Kidney epithelial cell (primary cell): Measurements from ENCODE around the gene DNAH6. TPM values are rescaled to one million over a fixed set of nuclear protein-coding genes. Genes with fewer than 3 reads are reported as not detected.
"Not testable (repeated sequence)": the region's sequence is repeated elsewhere in the genome, so short reads cannot be mapped to it uniquely, and the experiment has no call there.

ENCODE experiments used
- DNase-seq: peaks from one replicate; pipeline ENCODE4 v3.0.0-alpha.2; 2010; ENCODE audit warnings: low read depth
- H3K27me3 ChIP-seq: 2 replicates; pipeline ENCODE4 v1.6.0; 2011; ENCODE audit warnings: low read length; ENCODE audit not compliant: control insufficient read depth, insufficient read depth
- H3K36me3 ChIP-seq: 2 replicates; pipeline ENCODE4 v1.5.1; 2011; ENCODE audit warnings: low read length; ENCODE audit not compliant: control insufficient read depth, insufficient read depth
- H3K4me3 ChIP-seq: 2 replicates; pipeline ENCODE4 v1.5.1; 2011; ENCODE audit warnings: low read depth, mild to moderate bottlenecking, control low read depth, low read length
- total RNA-seq: library from RNA; depleted of rRNA; stranded (reverse); fragments of >200 nt; gene quantifications from 2 replicates; pipeline ENCODE4 v1.2.3, GENCODE V29; 2015
- TF ChIP-seq, protein P1 (sequence below): IDR thresholded peaks from 2 replicates; pipeline ENCODE4 v1.5.1; 2011; ENCODE audit warnings: mild to moderate bottlenecking, moderate library complexity, low read length, control low read depth, inconsistent platforms; ENCODE audit not compliant: insufficient read depth, poor library complexity, severe bottlenecking

DNAH6 gene
- total RNA-seq, 1 donor from 2014 or later = 0.63 TPM

DNA sequence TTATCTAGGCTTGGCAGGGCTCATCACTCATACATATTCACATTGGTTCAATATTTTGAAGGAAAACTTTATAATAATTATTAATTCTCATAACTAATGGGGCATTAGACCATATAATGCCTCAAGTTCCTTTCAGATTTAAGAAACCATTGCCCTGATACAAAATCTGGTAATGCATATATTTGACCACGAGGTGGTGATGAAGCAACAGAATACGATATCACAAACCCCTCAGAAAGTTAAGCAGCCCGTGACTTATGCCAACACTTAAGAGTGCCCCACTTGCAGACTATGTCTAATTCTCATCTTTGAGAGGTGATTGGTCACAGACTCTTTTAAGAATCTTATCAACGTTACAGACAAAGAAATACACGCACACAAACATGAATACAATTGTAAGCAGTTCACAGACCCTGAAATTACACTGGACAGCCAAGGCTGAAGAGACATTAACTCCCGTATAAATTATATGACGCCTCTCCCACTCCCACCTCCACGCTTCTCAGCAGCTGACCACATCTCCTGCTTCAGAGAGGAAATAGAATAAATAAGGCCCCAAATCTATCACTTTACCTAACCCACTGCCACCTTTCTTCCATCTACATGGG is 20.7 kb upstream of the DNAH6 start:
- peak; percentile 31 for DNase-seq
- TF ChIP-seq, protein P1, sequence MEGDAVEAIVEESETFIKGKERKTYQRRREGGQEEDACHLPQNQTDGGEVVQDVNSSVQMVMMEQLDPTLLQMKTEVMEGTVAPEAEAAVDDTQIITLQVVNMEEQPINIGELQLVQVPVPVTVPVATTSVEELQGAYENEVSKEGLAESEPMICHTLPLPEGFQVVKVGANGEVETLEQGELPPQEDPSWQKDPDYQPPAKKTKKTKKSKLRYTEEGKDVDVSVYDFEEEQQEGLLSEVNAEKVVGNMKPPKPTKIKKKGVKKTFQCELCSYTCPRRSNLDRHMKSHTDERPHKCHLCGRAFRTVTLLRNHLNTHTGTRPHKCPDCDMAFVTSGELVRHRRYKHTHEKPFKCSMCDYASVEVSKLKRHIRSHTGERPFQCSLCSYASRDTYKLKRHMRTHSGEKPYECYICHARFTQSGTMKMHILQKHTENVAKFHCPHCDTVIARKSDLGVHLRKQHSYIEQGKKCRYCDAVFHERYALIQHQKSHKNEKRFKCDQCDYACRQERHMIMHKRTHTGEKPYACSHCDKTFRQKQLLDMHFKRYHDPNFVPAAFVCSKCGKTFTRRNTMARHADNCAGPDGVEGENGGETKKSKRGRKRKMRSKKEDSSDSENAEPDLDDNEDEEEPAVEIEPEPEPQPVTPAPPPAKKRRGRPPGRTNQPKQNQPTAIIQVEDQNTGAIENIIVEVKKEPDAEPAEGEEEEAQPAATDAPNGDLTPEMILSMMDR = peak; percentile 46
- Histone ChIP-seq H3K27me3 (no peaks in the 10 kb centered on the region), H3K4me3 (no peak overlapping the region), H3K36me3 (no peaks in the 10 kb centered on the region)

DNA sequence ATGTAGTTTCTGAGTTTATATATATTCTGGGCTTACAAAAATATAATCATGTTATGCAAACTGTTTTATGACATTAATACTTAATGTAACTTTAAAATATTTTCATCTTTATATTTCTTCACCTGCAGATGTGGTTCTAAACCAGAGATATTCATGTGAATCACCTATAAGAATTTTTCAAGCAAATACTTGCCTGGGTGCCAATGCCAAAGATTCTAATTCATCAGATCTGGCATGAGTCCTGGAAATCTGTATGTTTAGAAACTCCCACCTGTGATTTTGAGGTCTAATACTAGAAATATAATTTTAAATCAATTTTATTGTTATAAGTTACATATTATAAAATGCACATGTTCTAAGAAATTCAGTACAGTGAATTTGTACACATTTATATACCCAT is 19.9 kb upstream of the DNAH6 start:
- TF ChIP-seq, protein P1 = no peak
- no peak for DNase-seq
- Histone ChIP-seq H3K27me3 (no peaks in the 10 kb centered on the region), H3K36me3 (no peaks in the 10 kb centered on the region), H3K4me3 (no peak overlapping the region)

DNA sequence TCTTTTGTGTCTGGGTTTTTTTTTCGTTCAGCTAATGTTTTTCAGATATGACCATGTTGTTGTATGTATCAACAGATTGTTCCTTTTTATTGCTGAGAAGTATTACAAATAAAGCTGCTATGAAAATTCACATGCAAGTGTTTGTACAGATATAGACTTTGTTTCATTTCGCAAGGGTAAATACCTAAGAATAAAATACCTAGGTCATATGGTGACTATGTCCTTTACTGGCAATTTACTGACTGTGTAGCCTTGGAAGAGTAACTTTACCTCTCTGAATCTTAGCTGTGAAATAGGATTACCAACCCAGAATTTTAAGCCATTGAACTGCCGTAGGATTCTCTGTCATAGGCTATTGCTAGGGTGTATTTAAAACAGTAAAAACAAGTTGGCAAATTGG is 19.0 kb upstream of the DNAH6 start:
- Histone ChIP-seq H3K36me3 (no peaks in the 10 kb centered on the region), H3K27me3 (no peaks in the 10 kb centered on the region), H3K4me3 (no peak overlapping the region)
- TF ChIP-seq, protein P1 = no peak
- no peak for DNase-seq

DNA sequence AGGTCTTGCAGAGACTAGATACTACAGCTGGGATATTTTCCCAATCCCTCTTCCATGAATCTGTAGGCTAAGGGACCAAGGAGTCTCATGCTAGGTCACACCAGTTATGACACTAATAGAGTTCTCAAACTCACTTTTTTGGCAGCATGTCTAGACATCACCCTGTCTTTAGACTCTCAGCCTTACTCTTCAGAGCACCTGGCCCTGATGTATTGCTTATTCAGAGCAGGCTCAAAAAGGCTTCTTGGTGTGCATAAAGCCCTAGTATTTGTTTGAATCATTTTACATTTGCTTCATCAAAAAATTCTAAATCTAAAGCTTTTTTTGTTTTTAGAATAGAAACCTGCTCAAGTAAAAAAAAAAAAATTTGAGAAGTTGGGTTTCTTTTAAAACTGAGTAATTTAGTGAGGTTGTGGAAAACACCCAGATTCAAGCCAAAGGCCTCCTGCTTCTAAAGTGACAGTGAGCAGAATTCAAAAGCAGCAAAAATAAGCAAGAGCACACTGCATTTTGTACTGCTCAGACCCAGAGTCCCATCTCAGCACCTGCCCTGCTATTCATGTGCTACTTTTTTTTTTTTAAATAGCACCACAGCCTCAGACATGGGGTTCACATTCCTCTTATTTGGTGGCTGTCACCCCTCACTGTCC is 18.0 kb upstream of the DNAH6 start:
- H3K36me3 ChIP-seq = no peaks in the 10 kb centered on the region
- DNase-seq = no peak
- H3K4me3 ChIP-seq = no peak overlapping the region
- TF ChIP-seq, protein P1 = no peak
- H3K27me3 ChIP-seq = no peaks in the 10 kb centered on the region

DNA sequence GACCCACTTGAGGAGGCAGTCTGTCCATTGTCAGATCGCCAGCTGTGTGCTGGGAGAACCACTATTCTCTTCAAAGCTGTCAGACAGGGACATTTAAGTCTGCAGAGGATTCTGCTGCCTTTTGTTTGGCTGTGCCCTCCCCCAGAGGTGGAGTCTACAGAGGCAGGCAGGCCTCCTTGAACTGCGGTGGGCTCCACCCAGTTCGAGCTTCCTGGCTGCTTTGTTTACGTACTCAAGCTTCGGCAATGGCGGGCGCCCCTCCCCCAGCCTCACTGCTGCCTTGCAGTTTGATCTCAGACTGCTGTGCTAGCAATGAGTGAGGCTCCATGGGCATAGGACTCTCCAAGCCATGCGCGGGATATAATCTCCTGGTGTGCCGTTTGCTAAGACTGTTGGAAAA is 5.3 kb upstream of the DNAH6 start:
- not testable (repeated sequence) for DNase-seq, H3K4me3 ChIP-seq, H3K27me3 ChIP-seq, H3K36me3 ChIP-seq

DNA sequence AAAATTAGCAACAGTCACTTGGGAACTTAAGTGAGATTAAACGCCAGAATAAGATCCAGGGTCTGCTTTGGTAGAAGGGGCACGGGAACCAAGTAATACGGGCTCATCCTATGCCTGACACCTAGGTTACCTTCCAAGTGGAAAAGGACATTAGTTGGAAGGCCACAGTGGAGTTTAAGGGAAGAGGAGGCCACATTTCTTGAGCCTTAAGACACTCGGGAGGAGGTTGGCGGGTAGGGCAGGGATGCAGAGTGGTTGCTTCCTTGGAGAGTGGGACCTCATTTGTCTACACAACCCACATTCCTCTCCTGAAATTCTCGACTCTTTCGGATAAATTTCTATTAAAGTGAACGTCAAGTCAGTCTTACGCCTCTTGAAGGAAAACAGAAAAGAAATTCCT is 510 bp upstream of the DNAH6 start:
- H3K27me3 ChIP-seq = no peaks in the 10 kb centered on the region
- TF ChIP-seq, protein P1 = no peak
- no peak for DNase-seq
- H3K36me3 ChIP-seq = no peaks in the 10 kb centered on the region
- no peak overlapping the region for H3K4me3 ChIP-seq
